Liver (tissue), 3 donors: ENCODE measurements around the gene FBXO44.

Experiments
- CTCF ChIP-seq: fragments of 150-350 bp; IDR thresholded peaks from 2 replicates; pipeline ENCODE4 v1.5.1; 2017; ENCODE audit warnings: improper control_type of control experiment, low read depth, low read length; ENCODE audit not compliant: missing input control
- JUND ChIP-seq, 2 donors: IDR thresholded peaks; 2 replicates each; pipeline ENCODE4 v1.6.1; 2016; ENCODE audit warnings: antibody characterized with exemption in 2 of 2
- MAX ChIP-seq: IDR thresholded peaks from 2 replicates; pipeline ENCODE4 v1.6.1; 2016; ENCODE audit warnings: antibody characterized with exemption
- RAD21 ChIP-seq, 2 donors: IDR thresholded peaks; 2 replicates each; pipeline ENCODE4 v1.6.1; 2016; ENCODE audit warnings: antibody characterized with exemption in 2 of 2, mild to moderate bottlenecking in 2 of 2
- REST ChIP-seq: IDR thresholded peaks from 2 replicates; pipeline ENCODE4 v1.6.1; 2016; ENCODE audit warnings: antibody characterized with exemption, mild to moderate bottlenecking
- SP1 ChIP-seq: IDR thresholded peaks from 2 replicates; pipeline ENCODE4 v1.6.1; 2018; ENCODE audit warnings: antibody characterized with exemption, mild to moderate bottlenecking
- TAF1 ChIP-seq: conservative IDR thresholded peaks from 2 replicates; pipeline ENCODE4 v1.6.1; 2016; ENCODE audit warnings: antibody characterized with exemption, mild to moderate bottlenecking
- YY1 ChIP-seq: IDR thresholded peaks from 2 replicates; pipeline ENCODE4 v1.6.1; 2016; ENCODE audit warnings: antibody characterized with exemption, mild to moderate bottlenecking
- ZBTB33 ChIP-seq: IDR thresholded peaks from 2 replicates; pipeline ENCODE4 v1.6.1; 2016; ENCODE audit warnings: antibody characterized with exemption
- TF ChIP-seq, protein P1 (sequence below): IDR thresholded peaks from 2 replicates; pipeline ENCODE4 v1.6.1; 2016; ENCODE audit warnings: antibody characterized with exemption
- donor health status: healthy.
- donor health status: healthy.

DNA sequence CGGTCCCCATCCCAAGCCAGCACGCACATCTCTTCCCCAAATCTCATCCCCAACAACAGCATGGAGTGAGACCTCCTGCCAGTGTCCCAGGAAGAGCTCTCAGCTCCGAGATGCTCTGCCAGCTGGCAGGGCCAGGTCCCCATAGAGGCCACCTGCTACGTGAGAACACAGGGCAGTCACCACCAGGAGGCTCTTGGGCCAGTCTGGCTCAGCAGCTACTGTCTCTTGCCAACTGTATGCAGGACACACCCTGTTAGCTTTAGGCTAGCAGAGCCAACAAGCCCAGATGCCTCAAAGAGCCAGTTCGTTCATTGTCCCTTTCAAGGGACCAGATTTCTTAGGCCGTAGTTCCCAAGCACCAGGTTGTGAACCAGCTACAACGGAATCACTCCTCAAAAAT lies 37.4 kb upstream of the FBXO44 start:
- no peak for TF ChIP-seq ZBTB33
- no peak for TF ChIP-seq CTCF
- TF ChIP-seq YY1: no peak
- no peak for TF ChIP-seq SP1
- TF ChIP-seq JUND (IDR thresholded peaks at IDR 0.05): no peak
- TF ChIP-seq TAF1: no peak
- TF ChIP-seq RAD21 (IDR thresholded peaks at IDR 0.05): no peak
- no peak for TF ChIP-seq MAX
- TF ChIP-seq REST: no peak
- TF ChIP-seq, protein P1, sequence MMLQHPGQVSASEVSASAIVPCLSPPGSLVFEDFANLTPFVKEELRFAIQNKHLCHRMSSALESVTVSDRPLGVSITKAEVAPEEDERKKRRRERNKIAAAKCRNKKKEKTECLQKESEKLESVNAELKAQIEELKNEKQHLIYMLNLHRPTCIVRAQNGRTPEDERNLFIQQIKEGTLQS: no peak
